Measurements from ENCODE around the gene DPP10.

Gene DPP10

GRCh38 chr2:115684345-115684744 lies 1241.9 kb downstream of the DPP10 start:
- TF ChIP-seq CTCF (IDR thresholded peaks at IDR 0.05; ENCODE audit: low read length, missing control alignments): no peak
- DNase-seq (ENCODE audit: low read depth): no peak
- no peak overlapping the region for H3K4me3 ChIP-seq (replicated peaks; ENCODE audit: low read depth, low read length)

- no peak overlapping the region for H3K4me3 ChIP-seq (replicated peaks; ENCODE audit: low read depth, low read length)
- DNase-seq (ENCODE audit: low read depth): no peak
- TF ChIP-seq CTCF (IDR thresholded peaks at IDR 0.05; ENCODE audit: low read length, missing control alignments): no peak
Measured at GRCh38 chr2:115691409-115691808, 1249.0 kb downstream of the DPP10 start.

GRCh38 chr2:115694651-115695050 lies 1252.2 kb downstream of the DPP10 start:
- no peak for DNase-seq (ENCODE audit: low read depth)
- no peak for TF ChIP-seq CTCF (IDR thresholded peaks at IDR 0.05; ENCODE audit: low read length, missing control alignments)
- H3K4me3 ChIP-seq (replicated peaks; ENCODE audit: low read depth, low read length): no peak overlapping the region

- no peak for DNase-seq (ENCODE audit: low read depth)
- TF ChIP-seq CTCF (IDR thresholded peaks at IDR 0.05; ENCODE audit: low read length, missing control alignments): no peak
- H3K4me3 ChIP-seq (replicated peaks; ENCODE audit: low read depth, low read length): no peak overlapping the region
Measured at GRCh38 chr2:115733190-115733775, 1290.8 kb downstream of the DPP10 start.

GRCh38 chr2:115738111-115738510 lies 1295.7 kb downstream of the DPP10 start:
- TF ChIP-seq CTCF (IDR thresholded peaks at IDR 0.05; ENCODE audit: low read length, missing control alignments): no peak
- no peak overlapping the region for H3K4me3 ChIP-seq (replicated peaks; ENCODE audit: low read depth, low read length)
- no peak for DNase-seq (ENCODE audit: low read depth)

- no peak overlapping the region for H3K4me3 ChIP-seq (replicated peaks; ENCODE audit: low read depth, low read length)
- no peak for TF ChIP-seq CTCF (IDR thresholded peaks at IDR 0.05; ENCODE audit: low read length, missing control alignments)
- DNase-seq (ENCODE audit: low read depth): no peak
Measured at GRCh38 chr2:115739574-115739973, 1297.1 kb downstream of the DPP10 start.

- DNase-seq (ENCODE audit: low read depth): no peak
- H3K4me3 ChIP-seq (replicated peaks; ENCODE audit: low read depth, low read length): no peak overlapping the region
- no peak for TF ChIP-seq CTCF (IDR thresholded peaks at IDR 0.05; ENCODE audit: low read length, missing control alignments)
Measured at GRCh38 chr2:115746151-115746550, 1303.7 kb downstream of the DPP10 start.
